GM23338 (cell line): ENCODE results near the gene IL1RL1. TPM values are rescaled to one million over a fixed set of nuclear protein-coding genes. Genes with fewer than 3 reads are reported as not detected.

Experiments
- ATAC-seq: fragments of 200-7000 bp; cut with Tn5 transposase; 3 replicates; pipeline ENCODE4 v1.9.1; 2020
- DNase-seq: peaks from one replicate; pipeline ENCODE4 v3.0.0-alpha.2; 2015; ENCODE audit warnings: low spot score
- H2AFZ ChIP-seq: fragments of 200-600 bp; sonication (generic); 2 replicates; pipeline ENCODE4 v1.8.0; 2016; ENCODE audit warnings: antibody characterized with exemption, mild to moderate bottlenecking, moderate library complexity
- H3F3A ChIP-seq: fragments of 200-600 bp; sonication (generic); replicated peaks from 2 replicates; pipeline ENCODE4 v1.8.0; 2017; ENCODE audit warnings: antibody characterized with exemption, mixed run types, low read depth
- H3K27ac ChIP-seq: fragments of 200-600 bp; sonication (generic); 2 replicates; pipeline ENCODE4 v1.6.1; 2016; ENCODE audit warnings: low read depth
- H3K27me3 ChIP-seq: fragments of 200-600 bp; sonication (generic); 2 replicates; pipeline ENCODE4 v1.8.0; 2016; ENCODE audit warnings: mild to moderate bottlenecking, mixed run types, moderate library complexity; ENCODE audit not compliant: insufficient read depth
- H3K36me3 ChIP-seq: fragments of 200-600 bp; sonication (generic); 2 replicates; pipeline ENCODE4 v1.8.0; 2016; ENCODE audit warnings: mild to moderate bottlenecking; ENCODE audit not compliant: insufficient read depth
- H3K4me1 ChIP-seq: fragments of 200-600 bp; sonication (generic); 2 replicates; pipeline ENCODE4 v1.8.0; 2016; ENCODE audit warnings: mild to moderate bottlenecking, moderate library complexity; ENCODE audit not compliant: insufficient read depth
- H3K4me2 ChIP-seq: fragments of 200-600 bp; sonication (generic); 2 replicates; pipeline ENCODE4 v1.7.1; 2017; ENCODE audit warnings: mixed run types
- H3K4me3 ChIP-seq: fragments of 200-600 bp; sonication (generic); 2 replicates; pipeline ENCODE4 v1.6.1; 2016; ENCODE audit warnings: mixed run types
- H3K79me2 ChIP-seq: fragments of 200-600 bp; sonication (generic); replicated peaks from 2 replicates; pipeline ENCODE4 v1.8.0; 2017; ENCODE audit warnings: mild to moderate bottlenecking; ENCODE audit not compliant: insufficient read depth
- H3K9me2 ChIP-seq: fragments of 200-600 bp; sonication (generic); 2 replicates; pipeline ENCODE4 v1.8.0; 2017; ENCODE audit not compliant: insufficient read depth
- H4K20me1 ChIP-seq: fragments of 200-600 bp; sonication (generic); replicated peaks from 2 replicates; pipeline ENCODE4 v1.8.0; 2017; ENCODE audit warnings: mild to moderate bottlenecking; ENCODE audit not compliant: insufficient read depth
- H3K27ac Mint-ChIP-seq: 2 replicates; pipeline ENCODE4 v1.8.0; 2020; ENCODE audit warnings: inconsistent platforms, mild to moderate bottlenecking, moderate library complexity, mixed read lengths
- H3K27me3 Mint-ChIP-seq: 3 replicates; pipeline ENCODE4 v1.8.0; 2022; ENCODE audit warnings: low read depth, mild to moderate bottlenecking, moderate library complexity, mixed read lengths, inconsistent platforms; ENCODE audit not compliant: insufficient read depth, poor library complexity
- H3K36me3 Mint-ChIP-seq: 3 replicates; pipeline ENCODE4 v1.8.0; 2021; ENCODE audit warnings: low read depth, mild to moderate bottlenecking, inconsistent platforms, moderate library complexity, mixed read lengths
- H3K4me1 Mint-ChIP-seq: 3 replicates; pipeline ENCODE4 v1.8.0; 2020; ENCODE audit warnings: mild to moderate bottlenecking, inconsistent platforms, mixed read lengths
- H3K4me3 Mint-ChIP-seq: 3 replicates; pipeline ENCODE4 v1.8.0; 2021; ENCODE audit warnings: moderate library complexity, mild to moderate bottlenecking, inconsistent platforms, mixed read lengths
- H3K9me3 Mint-ChIP-seq: 3 replicates; pipeline ENCODE4 v1.8.0; 2020; ENCODE audit warnings: moderate library complexity, mild to moderate bottlenecking, inconsistent platforms, mixed read lengths
- EZH2 ChIP-seq: fragments of 200-600 bp; sonication (generic); IDR thresholded peaks from one replicate; pipeline ENCODE4 v1.8.0; 2017; ENCODE audit warnings: antibody characterized with exemption, mild to moderate bottlenecking, low read depth; ENCODE audit not compliant: unreplicated experiment
- EZH2phosphoT487 ChIP-seq: fragments of 200-600 bp; sonication (generic); IDR thresholded peaks from one replicate; pipeline ENCODE4 v1.8.1; 2018; ENCODE audit warnings: antibody characterized with exemption; ENCODE audit not compliant: unreplicated experiment
- NANOG ChIP-seq: IDR thresholded peaks from 2 replicates; pipeline ENCODE4 v1.6.1; 2016; ENCODE audit warnings: antibody characterized with exemption, borderline replicate concordance
- STAT1 ChIP-seq: IDR thresholded peaks from one replicate; pipeline ENCODE4 v1.6.1; 2016; ENCODE audit warnings: antibody characterized with exemption; ENCODE audit not compliant: unreplicated experiment
- ZNF114 ChIP-seq: fragments of 250-450 bp; sonication (Bioruptor Pico); IDR thresholded peaks from 2 replicates; pipeline ENCODE4 v1.5.0; 2020; ENCODE audit warnings: mild to moderate bottlenecking, moderate library complexity
- ZNF462 ChIP-seq: fragments of 250-450 bp; sonication (Bioruptor Pico); IDR thresholded peaks from 2 replicates; pipeline ENCODE4 v1.5.0; 2020; ENCODE audit warnings: mild to moderate bottlenecking, moderate library complexity
- polyA plus RNA-seq: library from polyadenylated mRNA; unstranded; fragments of >200 nt; fragmentation: Nextera tagmentation; extraction: Ambion mirVana; gene quantifications from 2 replicates; pipeline ENCODE4 v1.2.1, GENCODE V29; 2016
- total RNA-seq: library from RNA; depleted of rRNA; stranded (reverse); fragments of >200 nt; shearing (Covaris generic); gene quantifications from 2 replicates; pipeline ENCODE4 v1.2.3, GENCODE V29; 2014
- TF ChIP-seq, protein P1 (sequence below): IDR thresholded peaks from one replicate; pipeline ENCODE4 v1.6.1; 2018; ENCODE audit warnings: antibody characterized with exemption; ENCODE audit not compliant: unreplicated experiment

The IL1RL1 gene
- total and polyA plus RNA-seq, 2 experiments from 2014 or later = not detected

GRCh38 chr2:102303589-102303988, 7.8 kb upstream of the IL1RL1 start (continued):
- TF ChIP-seq ZNF462 (CRISPR knock-in tag) = no peak
- TF ChIP-seq EZH2 = no peak
- no peak for TF ChIP-seq NANOG
- TF ChIP-seq ZNF114 (CRISPR knock-in tag) = no peak

GRCh38 chr2:102304268-102304667, 7.1 kb upstream of the IL1RL1 start:
- no peaks in the 10 kb centered on the region for H3F3A ChIP-seq
- no peak for TF ChIP-seq STAT1
- TF ChIP-seq, protein P1, sequence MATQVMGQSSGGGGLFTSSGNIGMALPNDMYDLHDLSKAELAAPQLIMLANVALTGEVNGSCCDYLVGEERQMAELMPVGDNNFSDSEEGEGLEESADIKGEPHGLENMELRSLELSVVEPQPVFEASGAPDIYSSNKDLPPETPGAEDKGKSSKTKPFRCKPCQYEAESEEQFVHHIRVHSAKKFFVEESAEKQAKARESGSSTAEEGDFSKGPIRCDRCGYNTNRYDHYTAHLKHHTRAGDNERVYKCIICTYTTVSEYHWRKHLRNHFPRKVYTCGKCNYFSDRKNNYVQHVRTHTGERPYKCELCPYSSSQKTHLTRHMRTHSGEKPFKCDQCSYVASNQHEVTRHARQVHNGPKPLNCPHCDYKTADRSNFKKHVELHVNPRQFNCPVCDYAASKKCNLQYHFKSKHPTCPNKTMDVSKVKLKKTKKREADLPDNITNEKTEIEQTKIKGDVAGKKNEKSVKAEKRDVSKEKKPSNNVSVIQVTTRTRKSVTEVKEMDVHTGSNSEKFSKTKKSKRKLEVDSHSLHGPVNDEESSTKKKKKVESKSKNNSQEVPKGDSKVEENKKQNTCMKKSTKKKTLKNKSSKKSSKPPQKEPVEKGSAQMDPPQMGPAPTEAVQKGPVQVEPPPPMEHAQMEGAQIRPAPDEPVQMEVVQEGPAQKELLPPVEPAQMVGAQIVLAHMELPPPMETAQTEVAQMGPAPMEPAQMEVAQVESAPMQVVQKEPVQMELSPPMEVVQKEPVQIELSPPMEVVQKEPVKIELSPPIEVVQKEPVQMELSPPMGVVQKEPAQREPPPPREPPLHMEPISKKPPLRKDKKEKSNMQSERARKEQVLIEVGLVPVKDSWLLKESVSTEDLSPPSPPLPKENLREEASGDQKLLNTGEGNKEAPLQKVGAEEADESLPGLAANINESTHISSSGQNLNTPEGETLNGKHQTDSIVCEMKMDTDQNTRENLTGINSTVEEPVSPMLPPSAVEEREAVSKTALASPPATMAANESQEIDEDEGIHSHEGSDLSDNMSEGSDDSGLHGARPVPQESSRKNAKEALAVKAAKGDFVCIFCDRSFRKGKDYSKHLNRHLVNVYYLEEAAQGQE = no peak
- TF ChIP-seq ZNF462 (CRISPR knock-in tag) = no peak
- TF ChIP-seq EZH2phosphoT487 = no peak

More at GRCh38 chr2:102304268-102304667, 7.1 kb upstream of the IL1RL1 start:
- Histone ChIP-seq H3K9me2 (0 out of 2 replicates have a peak, but pooled peaks cover 3% of the 10 kb centered on the region), H3K27ac (no peak overlapping the region), H4K20me1 (no peaks in the 10 kb centered on the region), H3K4me1 (no peaks in the 10 kb centered on the region), H3K4me3 (no peak overlapping the region), H3K79me2 (no peaks in the 10 kb centered on the region), H2AFZ (no peak overlapping the region), H3K4me2 (no peak overlapping the region), H3K27me3 (no peaks in the 10 kb centered on the region), H3K36me3 (no peaks in the 10 kb centered on the region)
- Mint-ChIP-seq H3K27me3 (peaks cover 2% of the 10 kb centered on the region), H3K27ac (no peak overlapping the region), H3K4me3 (no peak overlapping the region), H3K36me3 (no peaks in the 10 kb centered on the region), H3K4me1 (no peaks in the 10 kb centered on the region), H3K9me3 (no peaks in the 10 kb centered on the region)
- no peak for ATAC-seq
- DNase-seq = no peak
